ENCODE measurements around the gene CHCHD2. TPM values are rescaled to one million over a fixed set of nuclear protein-coding genes. Genes with fewer than 3 reads are reported as not detected.
"Not testable (repeated sequence)": the region's sequence is repeated elsewhere in the genome, so short reads cannot be mapped to it uniquely, and the experiment has no call there.

CHCHD2 gene
- total RNA-seq, 1 donor from 2014 or later, result 119 TPM

- H3K27ac Mint-ChIP-seq (ENCODE audit: unreplicated experiment), result no peak overlapping the region
- DNase-seq (ENCODE audit: low spot score), result no peak
- no peak overlapping the region for H3K4me3 Mint-ChIP-seq (ENCODE audit: unreplicated experiment)
- no peaks in the 10 kb centered on the region for H3K9me3 Mint-ChIP-seq (ENCODE audit: low read depth)
- peaks cover 2% of the 10 kb centered on the region for H3K27me3 Mint-ChIP-seq (ENCODE audit: low read depth)
- no peak for TF ChIP-seq CTCF (IDR thresholded peaks at IDR 0.05)
- H3K36me3 Mint-ChIP-seq (ENCODE audit: low read depth), result no peaks in the 10 kb centered on the region
- H3K4me1 Mint-ChIP-seq (ENCODE audit: low read depth), result no peaks in the 10 kb centered on the region
Measured at GRCh38 chr7:56121440-56121839, 15.2 kb upstream of the CHCHD2 start.

GRCh38 chr7:56115852-56116538, 9.7 kb upstream of the CHCHD2 start, which contains the start of gene NUPR2:
NUPR2 (minus strand) TSS chr7:56116417; CDS start chr7:56116314, 103 bp downstream.
- Mint-ChIP-seq H3K9me3 (ENCODE audit: low read depth) (no peaks in the 10 kb centered on the region), H3K27me3 (ENCODE audit: low read depth) (no peaks in the 10 kb centered on the region), H3K27ac (ENCODE audit: unreplicated experiment) (no peak within 1 kb of the TSS), H3K36me3 (ENCODE audit: low read depth) (no peaks in the 10 kb centered on the region), H3K4me1 (ENCODE audit: low read depth) (no peaks in the 10 kb centered on the region), H3K4me3 (ENCODE audit: unreplicated experiment) (no peak within 1 kb of the TSS)
- no peak for TF ChIP-seq CTCF (IDR thresholded peaks at IDR 0.05)
- DNase-seq (ENCODE audit: low spot score), result no peak

GRCh38 chr7:56112244-56112643, 6.0 kb upstream of the CHCHD2 start:
- not testable (repeated sequence) for H3K9me3 Mint-ChIP-seq (ENCODE audit: low read depth); H3K27ac Mint-ChIP-seq (ENCODE audit: unreplicated experiment); H3K4me1 Mint-ChIP-seq (ENCODE audit: low read depth); H3K27me3 Mint-ChIP-seq (ENCODE audit: low read depth); DNase-seq (ENCODE audit: low spot score); H3K36me3 Mint-ChIP-seq (ENCODE audit: low read depth); H3K4me3 Mint-ChIP-seq (ENCODE audit: unreplicated experiment)

- H3K27me3 Mint-ChIP-seq (ENCODE audit: low read depth), result no peaks in the 10 kb centered on the region
- peaks cover 6% of the 10 kb centered on the region for H3K4me1 Mint-ChIP-seq (ENCODE audit: low read depth)
- TF ChIP-seq CTCF (IDR thresholded peaks at IDR 0.05), result no peak
- DNase-seq (ENCODE audit: low spot score), result no peak
- peaks cover 1% of the 10 kb centered on the region for H3K36me3 Mint-ChIP-seq (ENCODE audit: low read depth)
- H3K9me3 Mint-ChIP-seq (ENCODE audit: low read depth), result peaks cover 2% of the 10 kb centered on the region
- H3K27ac Mint-ChIP-seq (ENCODE audit: unreplicated experiment), result no peak overlapping the region
- no peak overlapping the region for H3K4me3 Mint-ChIP-seq (ENCODE audit: unreplicated experiment)
Measured at GRCh38 chr7:56110611-56111010, 4.3 kb upstream of the CHCHD2 start.

GRCh38 chr7:56107954-56108258, 1.6 kb upstream of the CHCHD2 start:
- Mint-ChIP-seq H3K36me3 (ENCODE audit: low read depth) (peaks cover 3% of the 10 kb centered on the region), H3K4me3 (ENCODE audit: unreplicated experiment) (no peak overlapping the region), H3K9me3 (ENCODE audit: low read depth) (peaks cover 2% of the 10 kb centered on the region), H3K27me3 (ENCODE audit: low read depth) (no peaks in the 10 kb centered on the region), H3K4me1 (ENCODE audit: low read depth) (peaks cover 13% of the 10 kb centered on the region), H3K27ac (ENCODE audit: unreplicated experiment) (no peak overlapping the region)
- no peak for DNase-seq (ENCODE audit: low spot score)
- no peak for TF ChIP-seq CTCF (IDR thresholded peaks at IDR 0.05)

- H3K9me3 Mint-ChIP-seq (ENCODE audit: low read depth), result peaks cover 2% of the 10 kb centered on the region
- no peaks in the 10 kb centered on the region for H3K27me3 Mint-ChIP-seq (ENCODE audit: low read depth)
- peak; percentile 12 for DNase-seq (ENCODE audit: low spot score)
- peaks cover 5% of the 10 kb centered on the region for H3K36me3 Mint-ChIP-seq (ENCODE audit: low read depth)
- H3K27ac Mint-ChIP-seq (ENCODE audit: unreplicated experiment), result peak overlapping the region; percentile 94
- peaks cover 13% of the 10 kb centered on the region for H3K4me1 Mint-ChIP-seq (ENCODE audit: low read depth)
- no peak for TF ChIP-seq CTCF (IDR thresholded peaks at IDR 0.05)
- H3K4me3 Mint-ChIP-seq (ENCODE audit: unreplicated experiment), result peak overlapping the region; percentile 86
Measured at GRCh38 chr7:56105508-56105907, 768 bp downstream of the CHCHD2 start.

- not testable (repeated sequence) for H3K9me3 Mint-ChIP-seq (ENCODE audit: low read depth); H3K36me3 Mint-ChIP-seq (ENCODE audit: low read depth); H3K27me3 Mint-ChIP-seq (ENCODE audit: low read depth); H3K4me3 Mint-ChIP-seq (ENCODE audit: unreplicated experiment); H3K27ac Mint-ChIP-seq (ENCODE audit: unreplicated experiment)
- H3K4me1 Mint-ChIP-seq (ENCODE audit: low read depth), result peaks cover 13% of the 10 kb centered on the region
- peak; percentile 17 for DNase-seq (ENCODE audit: low spot score)
Measured at GRCh38 chr7:56104138-56104537, 2.1 kb downstream of the CHCHD2 start.

All from chondrocyte (in vitro differentiated cells).